Osteoblast (primary cell): ENCODE results near the gene AP2B1. TPM values are rescaled to one million over a fixed set of nuclear protein-coding genes. Genes with fewer than 3 reads are reported as not detected.
A peak's percentile ranks its signal among the peaks of the same experiment; 100 is the strongest.

Source experiments
- DNase-seq: peaks from one replicate; pipeline ENCODE4 v3.0.0; 2011; ENCODE audit warnings: low spot score, mixed read lengths; ENCODE audit not compliant: insufficient read length; ENCODE audit errors: missing footprints
- H2AFZ ChIP-seq: 2 replicates; pipeline ENCODE4 v1.6.0; 2011; ENCODE audit warnings: mild to moderate bottlenecking, low read length
- H3K27ac ChIP-seq: 2 replicates; pipeline ENCODE4 v1.5.1; 2011; ENCODE audit warnings: mild to moderate bottlenecking, low read depth, low read length, moderate library complexity
- H3K27me3 ChIP-seq: 2 replicates; pipeline ENCODE4 v1.6.0; 2012; ENCODE audit warnings: mild to moderate bottlenecking, control low read depth, inconsistent platforms, low read length, moderate library complexity; ENCODE audit not compliant: insufficient read depth
- H3K36me3 ChIP-seq: 2 replicates; pipeline ENCODE4 v1.5.1; 2011; ENCODE audit warnings: mild to moderate bottlenecking, low read length, control low read depth, moderate library complexity; ENCODE audit not compliant: insufficient read depth
- H3K4me1 ChIP-seq: 2 replicates; pipeline ENCODE4 v1.5.1; 2011; ENCODE audit warnings: mild to moderate bottlenecking, low read length, control low read depth, moderate library complexity; ENCODE audit not compliant: insufficient read depth
- H3K4me2 ChIP-seq: 2 replicates; pipeline ENCODE4 v1.6.0; 2011; ENCODE audit warnings: mild to moderate bottlenecking, low read length; ENCODE audit not compliant: insufficient read depth
- H3K4me3 ChIP-seq: fragments of 200-600 bp; sonication (generic); 3 replicates; pipeline ENCODE4 v1.5.1; 2012; ENCODE audit warnings: mild to moderate bottlenecking, low read length, inconsistent platforms; ENCODE audit not compliant: insufficient read depth
- H3K79me2 ChIP-seq: 2 replicates; pipeline ENCODE4 v1.6.0; 2012; ENCODE audit warnings: mild to moderate bottlenecking, low read length, control low read depth, inconsistent platforms; ENCODE audit not compliant: insufficient read depth
- H3K9me3 ChIP-seq: 2 replicates; pipeline ENCODE4 v1.5.1; 2011; ENCODE audit warnings: low read depth, low read length, control low read depth
- H4K20me1 ChIP-seq: 2 replicates; pipeline ENCODE4 v1.6.0; 2012; ENCODE audit warnings: mild to moderate bottlenecking, low read length, control low read depth; ENCODE audit not compliant: insufficient read depth
- total RNA-seq: library from RNA; depleted of rRNA; stranded (reverse); fragments of >200 nt; gene quantifications from 2 replicates; pipeline ENCODE4 v1.2.3, GENCODE V29; 2012
- TF ChIP-seq, protein P1 (sequence below): IDR thresholded peaks from 2 replicates; pipeline ENCODE4 v1.5.1; 2011; ENCODE audit warnings: mild to moderate bottlenecking, low read depth, low read length, moderate library complexity; ENCODE audit errors: extremely low read depth

AP2B1 gene
- total RNA-seq, 1 donor: 84.0 TPM

DNA sequence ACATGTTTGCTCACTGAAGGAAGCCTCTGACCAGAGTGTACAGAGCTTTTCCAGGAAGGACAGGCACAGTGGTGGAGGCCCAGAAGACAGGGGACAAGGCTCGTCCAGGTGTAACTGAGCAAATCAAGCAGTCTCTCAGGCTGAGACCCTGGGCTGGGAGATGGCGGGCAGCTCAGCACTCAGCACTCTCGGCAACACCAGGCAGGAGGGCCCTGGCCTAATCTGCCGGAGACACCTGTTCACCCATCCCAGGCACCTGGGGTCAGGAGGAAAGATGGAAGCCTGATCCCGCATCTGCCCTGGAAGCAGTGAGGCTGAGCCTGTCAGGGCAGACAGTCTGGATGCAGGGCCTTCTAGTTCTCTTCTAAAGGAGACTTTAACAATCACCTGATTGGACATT, 149.1 kb downstream of the AP2B1 start:
- DNase-seq: peak; percentile 81
- Histone ChIP-seq H2AFZ (no peak overlapping the region), H3K36me3 (no peaks in the 10 kb centered on the region), H3K27me3 (peaks cover 28% of the 10 kb centered on the region), H3K79me2 (no peaks in the 10 kb centered on the region), H3K4me3 (no peak overlapping the region), H3K27ac (no peak overlapping the region), H4K20me1 (peaks cover 5% of the 10 kb centered on the region), H3K4me2 (no peak overlapping the region), H3K9me3 (no peaks in the 10 kb centered on the region), H3K4me1 (peaks cover 2% of the 10 kb centered on the region)
- TF ChIP-seq, protein P1, sequence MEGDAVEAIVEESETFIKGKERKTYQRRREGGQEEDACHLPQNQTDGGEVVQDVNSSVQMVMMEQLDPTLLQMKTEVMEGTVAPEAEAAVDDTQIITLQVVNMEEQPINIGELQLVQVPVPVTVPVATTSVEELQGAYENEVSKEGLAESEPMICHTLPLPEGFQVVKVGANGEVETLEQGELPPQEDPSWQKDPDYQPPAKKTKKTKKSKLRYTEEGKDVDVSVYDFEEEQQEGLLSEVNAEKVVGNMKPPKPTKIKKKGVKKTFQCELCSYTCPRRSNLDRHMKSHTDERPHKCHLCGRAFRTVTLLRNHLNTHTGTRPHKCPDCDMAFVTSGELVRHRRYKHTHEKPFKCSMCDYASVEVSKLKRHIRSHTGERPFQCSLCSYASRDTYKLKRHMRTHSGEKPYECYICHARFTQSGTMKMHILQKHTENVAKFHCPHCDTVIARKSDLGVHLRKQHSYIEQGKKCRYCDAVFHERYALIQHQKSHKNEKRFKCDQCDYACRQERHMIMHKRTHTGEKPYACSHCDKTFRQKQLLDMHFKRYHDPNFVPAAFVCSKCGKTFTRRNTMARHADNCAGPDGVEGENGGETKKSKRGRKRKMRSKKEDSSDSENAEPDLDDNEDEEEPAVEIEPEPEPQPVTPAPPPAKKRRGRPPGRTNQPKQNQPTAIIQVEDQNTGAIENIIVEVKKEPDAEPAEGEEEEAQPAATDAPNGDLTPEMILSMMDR: no peak

DNA sequence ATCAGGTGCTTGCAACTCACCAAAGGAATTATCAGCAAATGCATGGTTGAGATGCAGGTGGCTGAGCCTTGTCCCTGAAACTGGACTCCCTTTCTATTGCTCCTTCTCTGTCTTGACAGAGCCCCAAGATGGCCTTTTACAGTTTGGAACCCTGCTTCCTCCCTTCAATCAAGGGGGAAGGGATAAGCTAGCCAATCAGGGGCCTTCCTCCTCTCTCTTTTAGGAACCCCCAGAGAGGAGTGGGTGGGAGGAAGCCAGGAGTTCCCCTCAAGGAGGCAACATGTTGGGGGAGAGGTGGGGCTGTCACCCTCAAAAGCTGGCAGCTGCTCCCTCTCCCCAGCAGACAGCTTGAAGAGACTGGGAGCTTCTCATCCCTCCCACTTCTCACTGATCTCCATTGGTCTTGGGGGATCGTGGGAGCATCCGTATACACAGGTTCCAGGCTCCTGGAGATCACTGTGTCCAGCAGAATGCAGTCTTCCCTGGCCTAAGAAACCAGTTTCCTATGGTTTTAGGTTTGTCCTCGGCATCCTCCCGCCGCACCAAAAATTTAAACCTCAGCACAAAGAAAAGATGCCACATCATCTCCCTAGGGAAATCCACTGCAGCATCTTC, 151.5 kb downstream of the AP2B1 start:
- Histone ChIP-seq H3K4me2 (no peak overlapping the region), H3K4me1 (no peaks in the 10 kb centered on the region), H3K27me3 (peaks cover 47% of the 10 kb centered on the region), H3K9me3 (no peaks in the 10 kb centered on the region), H3K4me3 (no peak overlapping the region), H2AFZ (no peak overlapping the region), H3K27ac (no peak overlapping the region), H3K79me2 (no peaks in the 10 kb centered on the region), H3K36me3 (no peaks in the 10 kb centered on the region), H4K20me1 (no peaks in the 10 kb centered on the region)
- DNase-seq: peak; percentile 68
- TF ChIP-seq, protein P1: no peak

- H3K79me2 ChIP-seq: no peaks in the 10 kb centered on the region
- H3K4me1 ChIP-seq: no peaks in the 10 kb centered on the region
- H3K27me3 ChIP-seq: peaks cover 47% of the 10 kb centered on the region
- no peak overlapping the region for H3K4me3 ChIP-seq
- H3K4me2 ChIP-seq: no peak overlapping the region
- no peaks in the 10 kb centered on the region for H3K36me3 ChIP-seq
- TF ChIP-seq, protein P1: no peak
- no peak overlapping the region for H2AFZ ChIP-seq
- H3K27ac ChIP-seq: no peak overlapping the region
- peak; percentile 57 for DNase-seq
- H3K9me3 ChIP-seq: no peaks in the 10 kb centered on the region
- H4K20me1 ChIP-seq: no peaks in the 10 kb centered on the region
Measured at GRCh38 chr17:35740216-35740615, 153.1 kb downstream of the AP2B1 start.

- Histone ChIP-seq H3K9me3 (no peaks in the 10 kb centered on the region), H2AFZ (no peak overlapping the region), H3K4me1 (no peaks in the 10 kb centered on the region), H3K79me2 (no peaks in the 10 kb centered on the region), H3K27ac (no peak overlapping the region), H3K4me3 (no peak overlapping the region), H4K20me1 (no peaks in the 10 kb centered on the region), H3K36me3 (no peaks in the 10 kb centered on the region), H3K27me3 (peaks cover 49% of the 10 kb centered on the region), H3K4me2 (no peak overlapping the region)
- TF ChIP-seq, protein P1: no peak
- DNase-seq: peak; percentile 80
Measured at GRCh38 chr17:35740997-35741931, 154.1 kb downstream of the AP2B1 start.
